ENCODE measurements around the gene SLC27A6. TPM values are rescaled to one million over a fixed set of nuclear protein-coding genes. Genes with fewer than 3 reads are reported as not detected.

Gene SLC27A6
- polyA plus RNA-seq, 1 of the 3 experiments (the other 2 are of a cell fraction), result 0.12 TPM

DNA sequence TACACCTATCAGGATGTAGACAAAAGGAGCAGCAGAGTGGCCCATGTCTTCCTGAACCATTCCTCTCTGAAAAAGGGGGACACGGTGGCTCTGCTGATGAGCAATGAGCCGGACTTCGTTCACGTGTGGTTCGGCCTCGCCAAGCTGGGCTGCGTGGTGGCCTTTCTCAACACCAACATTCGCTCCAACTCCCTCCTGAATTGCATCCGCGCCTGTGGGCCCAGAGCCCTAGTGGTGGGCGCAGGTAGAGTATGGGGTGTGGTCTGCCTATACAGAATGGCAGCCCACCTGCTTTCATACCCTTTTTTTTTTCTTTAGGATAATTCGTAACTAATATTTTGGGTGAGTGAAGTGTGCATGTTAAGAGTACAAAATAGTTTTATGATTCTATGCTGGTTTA is 1.1 kb downstream of the SLC27A6 start:
- H3K79me2 ChIP-seq (ENCODE audit: insufficient read depth), result no peaks in the 10 kb centered on the region
- no peak overlapping the region for H3K4me2 ChIP-seq
- TF ChIP-seq, protein P1, sequence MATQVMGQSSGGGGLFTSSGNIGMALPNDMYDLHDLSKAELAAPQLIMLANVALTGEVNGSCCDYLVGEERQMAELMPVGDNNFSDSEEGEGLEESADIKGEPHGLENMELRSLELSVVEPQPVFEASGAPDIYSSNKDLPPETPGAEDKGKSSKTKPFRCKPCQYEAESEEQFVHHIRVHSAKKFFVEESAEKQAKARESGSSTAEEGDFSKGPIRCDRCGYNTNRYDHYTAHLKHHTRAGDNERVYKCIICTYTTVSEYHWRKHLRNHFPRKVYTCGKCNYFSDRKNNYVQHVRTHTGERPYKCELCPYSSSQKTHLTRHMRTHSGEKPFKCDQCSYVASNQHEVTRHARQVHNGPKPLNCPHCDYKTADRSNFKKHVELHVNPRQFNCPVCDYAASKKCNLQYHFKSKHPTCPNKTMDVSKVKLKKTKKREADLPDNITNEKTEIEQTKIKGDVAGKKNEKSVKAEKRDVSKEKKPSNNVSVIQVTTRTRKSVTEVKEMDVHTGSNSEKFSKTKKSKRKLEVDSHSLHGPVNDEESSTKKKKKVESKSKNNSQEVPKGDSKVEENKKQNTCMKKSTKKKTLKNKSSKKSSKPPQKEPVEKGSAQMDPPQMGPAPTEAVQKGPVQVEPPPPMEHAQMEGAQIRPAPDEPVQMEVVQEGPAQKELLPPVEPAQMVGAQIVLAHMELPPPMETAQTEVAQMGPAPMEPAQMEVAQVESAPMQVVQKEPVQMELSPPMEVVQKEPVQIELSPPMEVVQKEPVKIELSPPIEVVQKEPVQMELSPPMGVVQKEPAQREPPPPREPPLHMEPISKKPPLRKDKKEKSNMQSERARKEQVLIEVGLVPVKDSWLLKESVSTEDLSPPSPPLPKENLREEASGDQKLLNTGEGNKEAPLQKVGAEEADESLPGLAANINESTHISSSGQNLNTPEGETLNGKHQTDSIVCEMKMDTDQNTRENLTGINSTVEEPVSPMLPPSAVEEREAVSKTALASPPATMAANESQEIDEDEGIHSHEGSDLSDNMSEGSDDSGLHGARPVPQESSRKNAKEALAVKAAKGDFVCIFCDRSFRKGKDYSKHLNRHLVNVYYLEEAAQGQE (IDR thresholded peaks at IDR 0.05; ENCODE audit: low read depth, low read length), result no peak
- TF ChIP-seq IRF3 (IDR thresholded peaks at IDR 0.05; ENCODE audit: low read depth, low read length) (no peak), GABPA (IDR thresholded peaks at IDR 0.05; ENCODE audit: low read depth) (no peak), MEF2A (IDR thresholded peaks at IDR 0.05; ENCODE audit: borderline replicate concordance, low read depth) (no peak), ELF1 (IDR thresholded peaks at IDR 0.05) (no peak), USF1 (IDR thresholded peaks at IDR 0.05; ENCODE audit: borderline replicate concordance, low read depth) (no peak), NFIC (IDR thresholded peaks at IDR 0.05; ENCODE audit: borderline replicate concordance) (no peak), RCOR1 (IDR thresholded peaks at IDR 0.05; ENCODE audit: low read length) (no peak), MXI1 (IDR thresholded peaks at IDR 0.05; ENCODE audit: low read depth, low read length) (no peak), NRF1 (IDR thresholded peaks at IDR 0.05; ENCODE audit: low read depth, low read length) (no peak)
- H4K20me1 ChIP-seq (ENCODE audit: insufficient read depth), result no peaks in the 10 kb centered on the region
- no peak overlapping the region for H3K4me3 ChIP-seq (ENCODE audit: low read depth in 2 of 2, low read length in 1 of 2)
- ChIA-PET POLR2A (no interaction called here), CTCF (no interaction called here)
- H3K27ac ChIP-seq (ENCODE audit: low read depth in 2 of 2, low read length in 1 of 2), result no peak overlapping the region
- no peak overlapping the region for H3K9ac ChIP-seq
- WGBS (ENCODE audit: low lambda C conversion rate), result 89% methylated on average over 11 of the region's 12 CpGs
- no peaks in the 10 kb centered on the region; the same call in 1 of the 2 replicates for H3K27me3 ChIP-seq (ENCODE audit: insufficient read depth)
- no peak overlapping the region for H2AFZ ChIP-seq (ENCODE audit: low read depth)
- DNase-seq, result peak; percentile 13
- no peaks in the 10 kb centered on the region for H3K36me3 ChIP-seq (replicated peaks in 1 of 2; ENCODE audit: control insufficient read depth in 1 of 2, insufficient read depth in 2 of 2, low read length in 1 of 2)
- H3K9me2 ChIP-seq, result no peaks in the 10 kb centered on the region
- H3K9me3 ChIP-seq, result no peaks in the 10 kb centered on the region
- no peaks in the 10 kb centered on the region for H3F3A ChIP-seq (replicated peaks; ENCODE audit: insufficient read depth)
- no peaks in the 10 kb centered on the region; a peak in 1 of 4 replicates for H3K4me1 ChIP-seq (ENCODE audit: control insufficient read depth in 1 of 2, insufficient read depth in 2 of 2, low read depth in 1 of 2, low read length in 1 of 2)

DNA sequence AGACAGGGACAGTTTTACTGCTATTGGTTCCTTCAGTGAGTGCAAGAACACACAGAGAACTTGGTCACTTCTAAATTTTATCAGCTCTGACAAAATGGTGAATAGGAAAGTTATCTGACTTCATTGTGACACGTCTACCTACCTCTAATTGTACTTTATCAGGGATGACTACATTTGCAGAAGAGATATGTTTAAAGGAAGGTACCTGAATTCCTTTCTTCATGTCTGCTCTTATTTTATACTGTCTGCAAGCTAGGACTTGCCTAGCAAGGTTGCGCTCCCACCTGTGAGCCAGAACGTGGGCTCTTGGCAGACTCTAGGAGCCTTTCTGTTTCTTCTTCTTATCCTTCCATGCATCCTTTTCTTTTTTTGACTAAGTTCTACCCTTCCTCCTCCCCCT is 1.6 kb downstream of the SLC27A6 start:
- Histone ChIP-seq H3K27ac (ENCODE audit: low read depth in 2 of 2, low read length in 1 of 2) (no peak overlapping the region), H3K9me3 (no peaks in the 10 kb centered on the region), H3K9ac (no peak overlapping the region), H2AFZ (ENCODE audit: low read depth) (no peak overlapping the region), H3K36me3 (replicated peaks in 1 of 2; ENCODE audit: control insufficient read depth in 1 of 2, insufficient read depth in 2 of 2, low read length in 1 of 2) (no peaks in the 10 kb centered on the region), H3K27me3 (ENCODE audit: insufficient read depth) (no peaks in the 10 kb centered on the region; the same call in 1 of the 2 replicates), H3K79me2 (ENCODE audit: insufficient read depth) (no peaks in the 10 kb centered on the region), H3K4me1 (ENCODE audit: control insufficient read depth in 1 of 2, insufficient read depth in 2 of 2, low read depth in 1 of 2, low read length in 1 of 2) (no peaks in the 10 kb centered on the region; a peak in 1 of 4 replicates), H4K20me1 (ENCODE audit: insufficient read depth) (no peaks in the 10 kb centered on the region), H3F3A (replicated peaks; ENCODE audit: insufficient read depth) (no peaks in the 10 kb centered on the region), H3K4me3 (ENCODE audit: low read depth in 2 of 2, low read length in 1 of 2) (no peak overlapping the region), H3K9me2 (no peaks in the 10 kb centered on the region), H3K4me2 (no peak overlapping the region)
- no peak for TF ChIP-seq EP300 (IDR thresholded peaks at IDR 0.05; ENCODE audit: borderline replicate concordance in 1 of 2, low read depth in 1 of 2, low read length in 1 of 2)
- TF ChIP-seq TAF1 (IDR thresholded peaks at IDR 0.05; ENCODE audit: borderline replicate concordance, low read depth, low read length), result no peak
- ChIA-PET POLR2A (no interaction called here), CTCF (no interaction called here)
- DNase-seq, result no peak
- 72% methylated on average over 3 of the region's 3 CpGs for WGBS (ENCODE audit: low lambda C conversion rate)

Data from SK-N-SH (cell line).